NCI-H2029 treated with DMSO at 0.1 percent for 48 hours (cell line): Measurements from ENCODE around the gene FARP1.

Experiments used
- DNase-seq: peaks from one replicate; lab custom pipeline; 2025; lab: John Stamatoyannopoulos, UW

Gene FARP1

DNA sequence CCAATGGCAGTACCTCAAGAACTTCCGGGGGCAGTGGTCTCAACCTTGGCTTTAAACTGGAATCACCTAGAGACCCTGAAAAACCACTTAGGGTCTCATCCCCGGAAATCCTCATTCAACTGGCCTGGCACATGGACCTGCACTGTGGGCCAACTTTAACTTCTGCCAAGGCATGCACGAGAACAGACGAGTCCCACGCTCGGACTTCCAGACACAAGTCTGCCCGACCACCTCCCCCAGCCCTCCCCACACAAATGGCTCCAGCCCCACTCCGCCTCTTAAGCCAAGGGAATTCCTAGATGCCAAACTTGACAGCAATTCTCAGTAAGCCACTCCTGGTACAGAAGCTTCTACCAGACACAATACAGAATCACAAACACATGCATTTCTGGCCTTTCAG lies 320.1 kb downstream of the FARP1 start:
- no peak for DNase-seq

DNA sequence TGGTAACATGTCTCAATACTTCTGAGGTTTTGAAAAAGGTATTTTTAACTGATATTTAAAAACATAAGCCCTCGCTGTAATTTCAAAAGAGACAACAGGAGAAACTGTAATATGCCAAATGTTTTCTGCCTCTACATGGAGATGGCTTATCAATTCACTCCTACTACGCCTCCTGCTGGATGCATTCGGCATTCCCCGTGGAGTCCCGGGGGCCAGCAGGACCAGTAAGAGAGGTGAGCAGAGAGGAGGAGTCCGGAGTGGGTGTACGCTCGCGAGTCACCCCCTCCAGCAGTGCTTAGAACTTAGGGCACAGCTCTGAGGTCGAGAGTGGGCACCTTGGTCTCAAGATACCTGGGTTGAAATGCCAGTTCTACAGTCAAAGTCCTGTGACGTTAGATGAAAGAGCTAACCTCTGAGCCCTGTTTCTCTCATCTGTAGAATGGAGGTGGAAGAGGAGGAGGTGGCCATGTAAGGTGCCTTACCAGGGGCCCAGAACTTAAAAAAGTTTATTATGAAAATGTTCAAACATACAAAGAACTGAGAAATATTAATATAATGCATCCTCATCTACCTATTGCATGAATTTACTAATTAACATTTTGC lies 323.8 kb downstream of the FARP1 start:
- no peak for DNase-seq

DNA sequence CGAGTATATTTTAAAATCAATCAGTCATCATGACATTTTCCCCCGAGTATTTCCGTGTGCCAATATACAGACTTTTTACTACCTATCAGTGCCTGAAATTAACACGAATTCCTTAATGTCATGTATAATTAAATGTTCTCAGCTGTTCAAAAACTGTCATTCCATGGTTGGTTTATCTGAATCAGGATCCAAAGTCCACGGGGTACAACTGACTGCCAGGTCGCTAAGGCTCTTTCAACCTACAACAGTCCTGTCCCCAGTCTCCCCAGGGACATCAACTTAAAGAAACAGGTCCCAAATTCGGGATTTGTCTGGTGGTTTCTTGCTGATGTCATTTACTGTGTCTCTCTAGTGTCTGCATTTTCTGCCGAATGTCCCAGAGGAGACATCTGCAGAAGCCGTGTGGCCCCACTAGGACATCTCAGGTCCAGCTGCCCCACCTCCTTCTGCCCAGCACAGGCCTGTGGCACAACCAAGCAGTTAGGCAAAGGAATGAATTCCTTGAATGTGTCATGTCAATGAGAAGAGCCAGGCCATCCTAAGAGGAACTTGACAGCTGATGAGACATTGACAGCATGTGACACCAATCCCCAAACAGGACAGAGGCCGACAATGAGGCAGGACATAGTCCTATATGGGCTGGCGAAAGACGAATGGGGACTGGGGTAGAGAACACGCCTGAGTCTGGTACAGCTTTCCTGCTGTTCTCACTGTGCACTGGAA lies 324.5 kb downstream of the FARP1 start:
- no peak for DNase-seq

DNA sequence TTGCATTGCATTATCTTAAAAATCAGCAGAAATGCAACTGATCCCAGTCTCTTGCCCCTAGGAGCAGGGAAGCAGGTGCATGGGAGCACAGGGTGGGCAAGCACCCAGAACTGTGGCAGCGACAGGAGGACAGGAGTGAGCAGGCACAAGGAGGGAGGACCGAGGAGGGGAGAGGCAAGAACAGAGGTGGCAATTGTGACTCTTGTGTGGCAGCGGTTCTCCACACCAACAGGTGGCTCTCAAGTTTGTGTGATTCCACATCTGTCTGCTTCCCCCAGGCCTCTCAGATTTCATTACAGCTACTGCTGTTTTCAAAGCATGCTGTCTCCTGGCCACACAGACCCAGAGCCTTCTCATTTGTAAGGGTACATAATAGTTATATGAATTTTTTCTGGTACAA lies 325.5 kb downstream of the FARP1 start:
- no peak for DNase-seq

DNA sequence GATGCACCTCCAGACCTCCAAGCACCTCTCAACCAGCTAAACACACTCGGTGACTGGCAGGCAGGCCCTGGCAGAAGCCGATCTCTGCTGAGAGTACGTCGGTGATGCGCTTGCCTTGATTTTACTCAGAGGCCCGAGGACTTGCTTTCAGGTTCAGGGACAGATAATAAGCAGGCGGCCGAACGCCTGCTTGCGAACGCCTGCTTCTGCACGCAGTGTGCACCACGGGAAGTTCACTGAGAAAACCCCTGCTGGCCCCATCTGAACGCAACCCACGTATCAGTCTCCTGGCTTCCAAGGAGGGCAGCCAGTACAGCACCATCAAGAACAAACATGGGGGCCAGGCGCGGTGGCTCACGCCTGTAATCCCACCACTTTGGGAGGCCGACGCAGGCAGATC lies 326.0 kb downstream of the FARP1 start:
- no peak for DNase-seq

DNA sequence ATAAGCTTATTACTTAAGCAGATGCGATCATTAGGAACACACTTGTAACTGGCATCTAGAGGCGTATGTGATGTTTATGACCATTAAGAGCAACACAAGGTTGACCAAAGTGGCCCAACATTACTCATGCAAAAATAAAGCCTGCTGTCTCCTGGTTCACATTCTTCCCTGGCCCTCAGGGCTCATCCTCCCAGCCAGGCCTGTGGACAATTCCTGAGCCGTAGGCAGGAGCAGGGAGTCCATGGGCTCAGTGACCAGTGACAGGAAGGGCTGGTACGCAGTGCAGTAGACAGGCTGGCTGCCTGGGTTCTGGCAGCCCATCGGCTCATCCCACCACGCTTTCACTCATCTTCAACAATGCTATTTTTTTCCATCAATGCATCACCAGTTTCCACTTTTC lies 328.0 kb downstream of the FARP1 start:
- no peak for DNase-seq

DNA sequence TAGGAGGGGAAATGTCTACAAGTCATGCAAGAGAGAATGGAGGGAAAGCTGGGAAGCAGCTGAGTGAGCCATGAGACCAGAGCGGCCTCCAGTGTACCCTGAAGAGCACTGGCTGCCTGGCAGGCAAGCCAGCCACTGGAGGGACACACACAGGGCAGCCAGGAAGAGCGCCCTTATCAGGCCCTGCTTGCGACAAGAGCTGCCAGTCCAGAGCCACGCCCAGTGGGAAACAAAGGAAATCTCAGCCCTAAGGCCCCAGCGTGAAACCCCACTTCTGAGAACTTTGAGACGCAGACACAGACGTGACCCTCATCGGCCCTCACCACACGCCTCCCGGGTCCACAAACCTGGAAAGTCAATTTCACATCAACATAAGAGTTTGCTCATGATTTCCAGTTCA lies 329.0 kb downstream of the FARP1 start:
- no peak for DNase-seq

DNA sequence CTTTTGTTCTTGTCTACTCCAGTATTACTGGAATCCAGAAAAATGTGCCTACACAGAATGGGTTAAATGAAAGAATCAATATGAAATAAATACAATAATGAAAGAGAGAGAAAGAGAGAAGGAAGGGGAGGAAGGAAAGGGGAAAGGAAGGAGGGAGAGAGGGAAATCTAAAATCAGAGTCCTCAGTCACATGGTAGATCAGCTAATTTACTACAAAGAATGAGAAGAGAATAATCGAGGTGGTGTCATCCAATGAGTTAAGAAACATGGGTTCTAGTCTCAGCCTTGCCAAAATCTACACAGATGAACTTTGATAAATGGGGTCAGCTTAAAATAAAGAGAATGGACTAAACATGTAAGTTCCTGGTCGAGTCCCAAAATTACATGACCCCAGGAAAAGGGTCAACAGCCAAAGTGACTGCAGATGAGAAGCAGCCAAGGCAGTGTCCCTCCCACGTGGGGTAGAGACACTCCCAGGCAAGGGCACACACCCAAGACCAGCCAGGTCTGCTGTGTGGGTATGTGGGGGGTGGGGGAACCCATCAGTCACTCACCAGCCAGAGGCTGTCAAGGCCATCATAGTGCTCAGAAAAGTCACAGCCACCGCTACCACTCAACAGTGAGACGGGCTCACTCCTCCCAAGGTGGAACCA lies 330.4 kb downstream of the FARP1 start:
- no peak for DNase-seq

DNA sequence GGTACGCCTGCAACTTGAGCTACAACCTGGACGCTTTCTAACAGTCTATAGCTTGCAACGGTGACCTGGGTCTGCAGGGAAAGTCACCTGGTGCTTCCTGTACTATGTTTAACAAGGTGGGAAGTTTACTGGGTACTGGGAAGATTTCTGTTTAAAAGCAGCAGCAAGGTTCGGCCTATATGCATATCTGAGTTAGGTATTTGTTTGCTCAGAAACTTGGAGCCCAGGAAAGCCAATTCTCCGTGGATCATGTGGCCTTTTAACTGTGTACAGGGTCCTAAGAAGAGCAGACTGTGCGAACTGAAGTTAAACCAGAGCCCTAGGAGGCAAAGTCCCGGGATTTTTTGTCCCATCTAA lies 330.9 kb downstream of the FARP1 start:
- no peak for DNase-seq

DNA sequence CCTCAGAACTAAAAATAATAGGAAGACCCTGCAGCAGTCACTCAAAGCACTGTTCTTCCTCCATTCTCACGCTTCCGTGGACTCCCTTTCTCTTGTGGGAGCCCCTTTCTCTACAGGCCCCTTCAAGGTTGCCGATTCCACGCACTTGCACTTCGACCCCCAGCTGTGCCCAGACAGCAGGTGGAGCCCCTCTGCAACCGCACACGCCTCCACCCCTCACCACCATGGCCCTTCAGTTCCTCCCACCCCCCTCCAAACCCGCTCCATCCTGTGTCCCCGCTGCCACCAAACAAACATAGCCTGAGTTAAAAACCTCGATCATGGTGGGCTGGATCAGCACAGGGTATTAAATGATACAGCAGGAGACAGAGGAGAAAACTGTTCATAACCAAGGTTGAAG lies 331.4 kb downstream of the FARP1 start:
- DNase-seq: no peak

DNA sequence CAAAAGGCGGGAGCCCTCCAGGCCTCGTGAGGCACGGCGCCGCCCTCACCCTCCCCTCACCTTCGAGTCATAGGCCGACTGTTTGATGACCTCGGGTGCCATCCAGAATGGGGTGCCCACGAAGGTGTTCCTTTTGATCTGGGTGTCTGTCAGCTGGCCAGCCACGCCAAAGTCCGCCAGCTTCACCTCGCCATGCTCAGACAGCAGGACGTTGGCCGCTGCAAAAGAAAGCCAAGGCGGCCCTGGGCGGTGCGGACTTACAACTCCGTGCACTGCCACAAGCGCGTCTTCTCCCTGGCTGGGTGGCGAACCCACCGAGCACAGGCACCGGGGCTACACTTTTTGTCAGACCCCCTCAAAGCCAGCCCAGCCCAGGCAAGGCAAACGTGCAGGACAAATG lies 331.9 kb downstream of the FARP1 start:
- no peak for DNase-seq

DNA sequence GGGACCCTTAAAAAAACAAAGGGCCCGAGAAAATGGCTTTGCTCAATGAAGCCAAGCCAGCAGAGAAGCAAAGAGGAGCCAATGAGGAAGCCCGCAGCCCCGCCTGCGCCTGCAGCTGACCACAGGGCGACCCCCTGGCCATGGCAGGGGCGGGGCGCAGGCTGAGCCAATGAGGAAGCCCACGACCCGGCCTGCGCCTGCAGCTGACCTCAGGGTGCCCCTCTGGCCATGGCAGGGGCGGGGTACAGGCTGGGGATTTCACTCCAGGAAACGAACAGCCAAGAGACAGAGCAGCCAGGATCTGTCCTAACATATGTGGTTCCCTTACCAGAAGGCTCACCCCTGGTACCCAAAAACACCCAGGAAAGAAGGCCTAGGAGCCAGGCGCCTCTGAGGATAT lies 332.6 kb downstream of the FARP1 start:
- DNase-seq: no peak

DNA sequence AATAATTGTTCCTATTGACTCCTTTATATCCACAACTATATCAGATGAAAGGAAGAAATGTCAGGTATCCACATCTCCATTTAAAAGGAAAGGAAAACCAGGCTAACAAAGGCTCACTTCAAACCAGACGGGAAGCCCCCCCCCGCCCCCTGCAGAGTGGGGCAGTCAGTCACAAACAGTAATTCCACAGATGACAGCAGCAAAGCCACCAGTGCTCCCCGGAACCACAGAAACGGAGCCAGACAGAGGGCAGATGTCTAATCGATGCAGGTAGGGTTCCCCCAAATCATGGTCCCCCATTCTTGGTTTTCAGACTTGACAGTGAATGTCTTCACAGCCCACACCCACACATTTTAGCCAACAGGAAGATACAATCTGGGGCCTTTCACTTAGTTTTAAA lies 333.2 kb downstream of the FARP1 start:
- DNase-seq: no peak

DNA sequence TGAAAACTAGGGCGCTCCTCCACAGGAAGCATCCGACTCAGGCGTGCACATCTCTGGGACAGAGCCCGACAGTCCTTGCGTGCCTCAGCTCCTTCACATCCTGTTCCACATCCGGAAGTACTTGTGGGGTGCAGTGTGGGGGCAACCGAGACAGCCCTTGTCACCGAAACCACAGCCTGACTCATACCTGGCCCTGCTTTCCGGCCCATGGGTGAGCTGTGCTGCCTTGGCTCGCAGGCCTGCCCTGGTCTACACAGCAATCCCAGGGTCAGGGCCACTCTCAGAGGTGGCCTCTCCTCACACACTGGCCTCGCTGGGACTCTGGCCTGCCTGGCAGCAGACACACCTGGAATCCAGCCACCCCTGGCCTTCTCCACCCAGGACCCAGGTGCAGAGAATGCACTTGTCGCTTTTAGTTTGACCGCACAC lies 333.7 kb downstream of the FARP1 start:
- no peak for DNase-seq

DNA sequence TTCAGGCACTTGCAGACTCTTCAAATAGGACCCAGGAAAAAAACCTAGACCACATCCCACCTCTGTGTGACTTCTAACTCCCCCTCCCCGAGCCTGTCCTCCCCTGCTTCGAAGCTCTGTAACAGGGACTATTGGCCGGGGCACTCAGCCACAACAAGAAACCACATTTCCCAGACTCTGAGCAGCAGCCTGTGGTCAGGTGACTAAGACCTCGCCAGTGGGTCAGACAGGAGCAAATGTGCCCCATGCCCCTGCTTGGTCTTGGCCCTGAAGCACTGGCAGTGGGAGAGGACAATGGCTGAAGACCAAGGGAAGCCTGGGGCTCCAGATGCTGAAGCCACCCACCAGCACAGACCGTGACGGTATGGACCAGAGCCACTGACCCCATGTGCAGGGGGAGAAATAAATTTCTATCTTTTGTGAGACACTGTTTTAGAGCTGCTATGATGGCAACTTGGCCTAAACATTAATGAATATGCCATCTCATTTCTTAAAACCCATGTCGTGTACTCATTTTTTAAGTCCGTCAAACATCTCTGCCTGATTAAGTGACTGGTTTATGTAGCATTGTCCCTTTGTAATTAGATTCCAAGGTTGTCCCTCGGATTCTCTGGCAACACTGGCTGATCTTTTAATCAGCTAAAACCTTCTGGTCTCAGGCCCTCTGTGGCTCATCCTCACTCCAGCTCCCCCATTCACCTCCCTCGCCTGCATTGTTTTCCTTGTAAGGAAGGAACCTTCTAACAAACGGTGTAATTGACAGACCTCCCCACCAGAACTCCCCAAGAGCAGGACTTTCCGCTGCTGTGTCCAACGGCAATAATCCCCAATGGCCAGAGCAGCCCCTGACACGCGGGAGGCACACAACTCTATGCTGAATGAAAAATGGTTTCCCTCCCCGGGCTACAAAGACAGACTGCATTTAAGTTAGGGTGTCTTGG lies 335.6 kb downstream of the FARP1 start:
- DNase-seq: no peak

DNA sequence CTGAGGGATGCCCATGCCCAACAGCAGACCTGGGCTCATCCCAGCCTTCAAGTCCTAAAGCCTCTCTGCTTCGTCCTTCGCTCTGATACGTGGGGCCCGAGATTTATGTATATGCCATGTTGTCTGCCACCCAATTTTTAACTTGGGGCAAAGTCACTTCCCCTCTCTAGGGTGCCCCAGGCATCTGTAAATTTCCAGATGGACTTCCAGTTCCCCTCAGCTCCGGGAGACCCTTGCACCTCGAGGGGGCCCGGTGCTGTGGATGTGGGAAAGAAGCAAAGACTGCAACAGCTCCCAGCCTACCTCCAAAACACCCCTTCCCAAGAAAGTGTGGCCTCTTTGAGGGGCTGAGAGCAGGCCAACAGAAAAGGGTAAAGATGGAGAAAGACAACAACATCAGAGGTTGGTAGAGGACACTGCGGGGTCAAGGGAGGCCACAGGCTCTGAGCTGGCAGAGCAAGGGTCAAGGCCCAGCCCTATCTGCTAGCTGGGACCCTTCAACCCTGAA lies 336.7 kb downstream of the FARP1 start:
- no peak for DNase-seq

DNA sequence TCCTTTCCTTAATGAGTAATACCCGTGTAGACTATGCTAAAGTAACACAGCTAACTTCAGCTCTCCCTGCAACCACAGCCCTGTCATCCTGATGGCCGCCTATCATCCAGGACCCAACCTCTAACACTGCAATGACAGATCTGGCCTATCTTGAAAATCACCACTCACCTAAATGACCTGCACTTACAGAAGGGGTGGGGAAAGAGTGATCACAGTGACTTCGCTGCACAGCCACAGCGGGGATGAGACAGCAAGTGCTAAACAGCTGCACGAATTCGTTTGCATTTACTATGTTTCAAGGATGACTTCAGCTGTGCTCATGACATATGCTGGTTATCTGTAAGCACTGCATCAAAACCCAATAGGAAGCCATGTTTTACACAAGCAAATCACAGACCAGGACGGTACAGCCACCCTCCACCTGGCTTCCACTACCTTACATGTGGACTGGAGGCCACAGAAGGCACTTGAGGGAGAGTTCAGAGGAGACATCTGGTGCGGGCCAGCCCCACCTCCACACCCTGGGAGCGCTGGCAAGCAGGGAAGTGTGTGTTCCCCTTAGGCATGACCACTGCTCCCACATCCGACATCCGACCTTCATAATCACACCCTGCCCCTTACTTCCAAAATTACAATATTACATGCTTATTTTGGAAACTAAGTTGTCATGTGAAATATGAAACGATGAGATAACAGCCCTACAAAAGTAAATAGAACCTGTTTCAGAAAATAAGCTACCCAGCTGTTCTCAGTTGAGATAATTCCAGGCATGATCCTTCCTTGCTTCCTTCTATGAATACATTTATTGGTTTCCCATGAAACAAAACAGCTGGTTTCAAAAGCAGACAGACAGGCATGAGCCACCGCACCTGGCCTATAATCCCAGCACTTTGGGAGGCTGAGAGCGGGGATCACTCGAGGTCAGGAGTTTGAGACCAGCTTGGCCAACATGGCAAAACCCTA lies 338.3 kb downstream of the FARP1 start:
- DNase-seq: peak; percentile 11

DNA sequence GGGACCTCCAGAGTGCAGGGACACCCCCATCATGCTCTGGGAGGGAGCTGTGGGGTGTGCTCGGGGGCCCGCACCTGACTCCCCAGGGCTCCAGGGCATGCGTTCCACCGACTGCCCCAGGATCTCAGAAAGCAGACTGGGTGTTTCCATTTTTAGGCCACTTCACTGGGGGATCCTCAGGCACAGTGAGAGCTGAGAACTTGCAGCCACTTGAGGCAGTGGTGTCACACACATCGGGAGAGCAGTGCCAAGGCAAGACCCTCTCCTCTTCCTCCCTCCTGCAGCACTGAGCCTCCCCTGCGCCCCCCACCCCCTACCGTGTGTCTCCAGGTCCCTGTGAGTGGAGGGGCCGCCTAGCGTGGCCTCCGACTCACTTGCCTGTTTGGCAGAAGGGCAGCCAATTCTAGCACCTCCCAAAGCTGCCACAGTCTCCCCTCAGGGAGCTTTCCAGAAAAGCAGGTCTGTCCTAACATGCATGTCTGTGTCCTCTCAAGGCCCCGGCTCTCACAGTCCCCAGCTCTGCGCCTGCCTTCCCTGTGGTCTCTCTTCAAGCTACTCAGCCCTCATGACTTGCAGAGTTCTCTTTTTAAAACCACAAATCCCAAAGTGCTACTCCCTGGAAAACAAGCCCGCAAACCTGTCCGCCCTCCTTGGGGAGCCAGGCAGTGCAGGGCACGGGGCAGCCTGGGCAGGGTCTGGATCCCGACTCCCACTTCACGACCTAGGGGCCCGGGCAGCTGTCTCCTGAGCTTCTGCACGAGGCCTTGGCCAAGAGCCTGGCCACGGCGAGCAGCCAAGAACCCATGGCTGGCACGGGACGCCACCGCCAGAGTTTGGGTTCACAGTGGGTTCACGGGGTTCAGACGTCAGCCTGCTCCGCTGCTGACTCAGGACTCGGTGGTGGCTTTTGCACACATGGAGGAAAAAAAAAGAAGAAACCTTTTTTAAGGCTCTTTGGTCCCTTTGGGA lies 339.9 kb downstream of the FARP1 start:
- no peak for DNase-seq

DNA sequence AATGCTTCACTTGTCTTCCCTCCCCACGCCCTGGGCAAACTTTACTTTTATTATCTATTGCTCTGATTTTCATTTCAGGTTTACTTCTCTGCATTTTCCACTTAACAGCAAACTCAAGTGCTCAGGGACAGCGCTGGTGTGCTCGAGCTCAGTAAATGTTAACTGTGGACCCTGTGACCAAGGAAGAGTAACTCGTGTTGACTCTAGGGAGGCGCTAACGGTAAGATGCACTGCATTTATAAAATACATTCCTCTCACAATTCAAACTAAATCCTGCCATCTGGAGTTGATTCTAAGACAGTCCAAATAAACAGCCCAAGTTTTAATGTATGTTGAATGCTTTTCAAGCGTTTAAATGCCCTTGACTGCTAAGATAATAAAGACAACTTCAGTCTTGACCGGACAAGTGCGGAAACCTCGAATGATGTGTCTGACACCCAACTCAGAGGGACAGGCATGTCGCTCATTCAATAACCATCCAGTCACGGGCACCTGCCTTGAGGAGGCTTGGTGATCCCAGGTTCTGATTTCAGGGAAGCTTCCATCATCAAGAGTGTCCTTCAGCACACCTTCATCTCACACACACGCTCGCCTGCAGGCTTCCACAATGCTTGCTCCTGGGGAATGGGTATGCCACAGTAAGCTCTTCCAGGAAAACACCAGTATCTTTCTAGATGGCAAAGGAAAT lies 340.9 kb downstream of the FARP1 start:
- no peak for DNase-seq
